Measurements from ENCODE around the gene NUP210.

DNA sequence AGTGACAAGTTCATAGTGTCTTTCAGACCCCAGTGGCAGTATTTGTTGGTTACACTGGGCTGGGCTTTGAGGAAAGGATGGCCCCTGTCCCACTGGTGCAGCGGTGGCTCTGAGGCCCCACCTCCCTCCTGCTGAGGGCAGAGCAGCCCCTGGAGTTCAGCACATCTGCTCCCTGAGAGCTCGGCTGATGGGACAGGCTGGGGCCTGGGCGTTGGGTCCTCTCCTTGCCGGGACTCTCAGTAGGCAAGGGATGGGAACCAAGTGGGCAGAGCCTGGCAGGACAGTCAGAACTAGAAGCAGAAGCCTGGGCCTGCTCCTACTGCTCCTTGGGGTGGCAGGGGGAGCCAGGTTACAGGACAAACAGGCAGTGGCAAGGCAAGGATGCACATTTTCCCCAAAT, 114.5 kb downstream of the NUP210 start:
- TF ChIP-seq EZH2 (IDR thresholded peaks at IDR 0.05; ENCODE audit: borderline replicate concordance) (no peak), EZH2phosphoT487 (IDR thresholded peaks at IDR 0.05; ENCODE audit: low read depth, severe bottlenecking, unreplicated experiment) (no peak)
- TF ChIP-seq, protein P1, sequence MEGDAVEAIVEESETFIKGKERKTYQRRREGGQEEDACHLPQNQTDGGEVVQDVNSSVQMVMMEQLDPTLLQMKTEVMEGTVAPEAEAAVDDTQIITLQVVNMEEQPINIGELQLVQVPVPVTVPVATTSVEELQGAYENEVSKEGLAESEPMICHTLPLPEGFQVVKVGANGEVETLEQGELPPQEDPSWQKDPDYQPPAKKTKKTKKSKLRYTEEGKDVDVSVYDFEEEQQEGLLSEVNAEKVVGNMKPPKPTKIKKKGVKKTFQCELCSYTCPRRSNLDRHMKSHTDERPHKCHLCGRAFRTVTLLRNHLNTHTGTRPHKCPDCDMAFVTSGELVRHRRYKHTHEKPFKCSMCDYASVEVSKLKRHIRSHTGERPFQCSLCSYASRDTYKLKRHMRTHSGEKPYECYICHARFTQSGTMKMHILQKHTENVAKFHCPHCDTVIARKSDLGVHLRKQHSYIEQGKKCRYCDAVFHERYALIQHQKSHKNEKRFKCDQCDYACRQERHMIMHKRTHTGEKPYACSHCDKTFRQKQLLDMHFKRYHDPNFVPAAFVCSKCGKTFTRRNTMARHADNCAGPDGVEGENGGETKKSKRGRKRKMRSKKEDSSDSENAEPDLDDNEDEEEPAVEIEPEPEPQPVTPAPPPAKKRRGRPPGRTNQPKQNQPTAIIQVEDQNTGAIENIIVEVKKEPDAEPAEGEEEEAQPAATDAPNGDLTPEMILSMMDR (IDR thresholded peaks at IDR 0.05; ENCODE audit: poor library complexity), result no peak
